H1 (cell line): ENCODE data around the gene PPM1L.

Experiments used
- JUND ChIP-seq: IDR thresholded peaks from 2 replicates; pipeline ENCODE4 v1.6.1; 2011; ENCODE audit warnings: mild to moderate bottlenecking, improper control_type of control experiment, low read length
- KDM1A ChIP-seq: fragments of 200-600, 300-600 bp; sonication (generic); IDR thresholded peaks from 2 replicates; pipeline ENCODE4 v1.7.1; 2016; ENCODE audit warnings: mild to moderate bottlenecking, low read length, borderline replicate concordance
- RAD21 ChIP-seq, 2 experiments: IDR thresholded peaks in 1 of 2; conservative IDR thresholded peaks in 1 of 2; 2 replicates each; pipeline ENCODE4 v1.6.1; 2011; ENCODE audit warnings: low read depth in 2 of 2, low read length in 2 of 2, improper control_type of control experiment in 1 of 2, inconsistent platforms in 1 of 2, mild to moderate bottlenecking in 1 of 2, moderate library complexity in 1 of 2
- TF ChIP-seq, protein P1 (sequence below), 3 experiments: IDR thresholded peaks; 1 replicate in 2 of 3; 2 replicates in 1 of 3; pipeline versions ENCODE4 v1.5.1 to v1.6.1; 2011; ENCODE audit warnings: low read length in 3 of 3, mild to moderate bottlenecking in 3 of 3, inconsistent platforms in 2 of 3, low read depth in 1 of 3, moderate library complexity in 1 of 3; ENCODE audit not compliant: insufficient read depth in 1 of 3; ENCODE audit errors: control extremely low read depth in 1 of 3

DNA sequence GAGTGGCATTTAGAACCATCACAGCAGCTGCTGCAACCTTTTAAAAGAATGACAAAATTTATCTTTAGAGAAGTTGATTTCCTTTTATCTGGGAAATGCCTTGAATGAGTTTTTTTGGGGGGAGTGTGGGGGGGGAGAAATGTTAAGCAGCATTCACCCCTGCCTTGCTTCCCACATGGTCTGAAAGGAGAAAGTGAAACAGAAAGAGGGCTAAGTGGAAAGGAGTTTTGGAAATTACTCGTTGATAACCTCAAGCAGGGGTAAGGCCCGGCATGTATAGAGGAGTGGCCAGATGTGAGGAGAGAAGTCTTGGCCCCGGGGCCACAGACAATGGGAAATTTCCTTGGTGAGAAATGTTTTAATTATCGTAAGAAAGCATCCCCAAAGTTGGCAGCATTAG is 325.6 kb downstream of the PPM1L start:
- TF ChIP-seq RAD21 (IDR thresholded peaks at IDR 0.05 in 1 of 2, conservative IDR thresholded peaks at IDR 0.05 in 1 of 2; ENCODE audit: low read depth in 2 of 2, low read length in 2 of 2) (no peak), KDM1A (no peak), JUND (no peak)
- TF ChIP-seq, protein P1, sequence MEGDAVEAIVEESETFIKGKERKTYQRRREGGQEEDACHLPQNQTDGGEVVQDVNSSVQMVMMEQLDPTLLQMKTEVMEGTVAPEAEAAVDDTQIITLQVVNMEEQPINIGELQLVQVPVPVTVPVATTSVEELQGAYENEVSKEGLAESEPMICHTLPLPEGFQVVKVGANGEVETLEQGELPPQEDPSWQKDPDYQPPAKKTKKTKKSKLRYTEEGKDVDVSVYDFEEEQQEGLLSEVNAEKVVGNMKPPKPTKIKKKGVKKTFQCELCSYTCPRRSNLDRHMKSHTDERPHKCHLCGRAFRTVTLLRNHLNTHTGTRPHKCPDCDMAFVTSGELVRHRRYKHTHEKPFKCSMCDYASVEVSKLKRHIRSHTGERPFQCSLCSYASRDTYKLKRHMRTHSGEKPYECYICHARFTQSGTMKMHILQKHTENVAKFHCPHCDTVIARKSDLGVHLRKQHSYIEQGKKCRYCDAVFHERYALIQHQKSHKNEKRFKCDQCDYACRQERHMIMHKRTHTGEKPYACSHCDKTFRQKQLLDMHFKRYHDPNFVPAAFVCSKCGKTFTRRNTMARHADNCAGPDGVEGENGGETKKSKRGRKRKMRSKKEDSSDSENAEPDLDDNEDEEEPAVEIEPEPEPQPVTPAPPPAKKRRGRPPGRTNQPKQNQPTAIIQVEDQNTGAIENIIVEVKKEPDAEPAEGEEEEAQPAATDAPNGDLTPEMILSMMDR (IDR thresholded peaks at IDR 0.05; ENCODE audit: control extremely low read depth in 1 of 3, insufficient read depth in 1 of 3, low read depth in 1 of 3, low read length in 3 of 3), result no peak
